Bronchial epithelial cell (primary cell): ENCODE data around the gene CYP39A1. TPM values are rescaled to one million over a fixed set of nuclear protein-coding genes. Genes with fewer than 3 reads are reported as not detected.

Experiments
- DNase-seq: peaks from one replicate; pipeline ENCODE4 v3.0.0-alpha.2; 2010; ENCODE audit warnings: low read depth
- FAIRE-seq: peaks from 2 replicates; lab custom pipeline; 2011; peaks lifted over from hg19 to GRCh38; lab: Jason Lieb, UNC
- H3K27me3 ChIP-seq: 2 replicates; pipeline ENCODE4 v1.5.1; 2011; ENCODE audit warnings: low read length; ENCODE audit not compliant: control insufficient read depth, insufficient read depth
- H3K36me3 ChIP-seq: 2 replicates; pipeline ENCODE4 v1.5.1; 2011; ENCODE audit warnings: low read length; ENCODE audit not compliant: control insufficient read depth, insufficient read depth
- H3K4me3 ChIP-seq: 2 replicates; pipeline ENCODE4 v1.5.1; 2011; ENCODE audit warnings: mild to moderate bottlenecking, low read depth, low read length, control low read depth
- CTCF ChIP-seq: IDR thresholded peaks from 2 replicates; pipeline ENCODE4 v1.5.1; 2011; ENCODE audit warnings: mild to moderate bottlenecking, moderate library complexity, low read length, control low read depth, inconsistent platforms; ENCODE audit not compliant: insufficient read depth, severe bottlenecking
- total RNA-seq: library from RNA; depleted of rRNA; stranded (reverse); fragments of >200 nt; gene quantifications from 2 replicates; pipeline ENCODE4 v1.2.1, GENCODE V29; 2014

The CYP39A1 gene
- total RNA-seq, 1 donor from 2014 or later, result 5.0 TPM

GRCh38 chr6:46676604-46677313 lies 24.1 kb upstream of the CYP39A1 start:
- FAIRE-seq (no peak), DNase-seq (no peak)
- Histone ChIP-seq H3K36me3 (no peaks in the 10 kb centered on the region), H3K27me3 (no peaks in the 10 kb centered on the region), H3K4me3 (no peak overlapping the region)
- TF ChIP-seq CTCF, result no peak

- no peak for TF ChIP-seq CTCF
- peak; percentile 50 for FAIRE-seq
- Histone ChIP-seq H3K27me3 (no peaks in the 10 kb centered on the region), H3K36me3 (no peaks in the 10 kb centered on the region), H3K4me3 (no peak overlapping the region)
- no peak for DNase-seq
These were observed 21.8 kb upstream of the CYP39A1 start for GRCh38 chr6:46674410-46674809.

GRCh38 chr6:46667377-46667776 lies 14.8 kb upstream of the CYP39A1 start:
- no peak for TF ChIP-seq CTCF
- FAIRE-seq, result no peak
- no peak for DNase-seq
- Histone ChIP-seq H3K27me3 (no peaks in the 10 kb centered on the region), H3K4me3 (no peak overlapping the region), H3K36me3 (no peaks in the 10 kb centered on the region)

GRCh38 chr6:46661483-46661882 lies 8.9 kb upstream of the CYP39A1 start:
- Histone ChIP-seq H3K4me3 (no peak overlapping the region), H3K36me3 (no peaks in the 10 kb centered on the region), H3K27me3 (no peaks in the 10 kb centered on the region)
- FAIRE-seq (no peak), DNase-seq (no peak)
- TF ChIP-seq CTCF, result no peak

- no peak for FAIRE-seq
- DNase-seq, result no peak
- H3K36me3 ChIP-seq, result no peaks in the 10 kb centered on the region
- no peaks in the 10 kb centered on the region for H3K27me3 ChIP-seq
- no peak for TF ChIP-seq CTCF
- H3K4me3 ChIP-seq, result no peak overlapping the region
These were observed 5.0 kb upstream of the CYP39A1 start for GRCh38 chr6:46657642-46658041.

GRCh38 chr6:46655803-46656202 lies 3.2 kb upstream of the CYP39A1 start:
- Histone ChIP-seq H3K4me3 (no peak overlapping the region), H3K36me3 (no peaks in the 10 kb centered on the region), H3K27me3 (no peaks in the 10 kb centered on the region)
- no peak for FAIRE-seq
- no peak for DNase-seq
- peak; percentile 29 for TF ChIP-seq CTCF
